Measurements from ENCODE around the gene PDZRN4. TPM values are rescaled to one million over a fixed set of nuclear protein-coding genes. Genes with fewer than 3 reads are reported as not detected.

PDZRN4 gene
- total and polyA plus RNA-seq, 2 of the 4 experiments (the other 2 are of a cell fraction), result not detected

DNA sequence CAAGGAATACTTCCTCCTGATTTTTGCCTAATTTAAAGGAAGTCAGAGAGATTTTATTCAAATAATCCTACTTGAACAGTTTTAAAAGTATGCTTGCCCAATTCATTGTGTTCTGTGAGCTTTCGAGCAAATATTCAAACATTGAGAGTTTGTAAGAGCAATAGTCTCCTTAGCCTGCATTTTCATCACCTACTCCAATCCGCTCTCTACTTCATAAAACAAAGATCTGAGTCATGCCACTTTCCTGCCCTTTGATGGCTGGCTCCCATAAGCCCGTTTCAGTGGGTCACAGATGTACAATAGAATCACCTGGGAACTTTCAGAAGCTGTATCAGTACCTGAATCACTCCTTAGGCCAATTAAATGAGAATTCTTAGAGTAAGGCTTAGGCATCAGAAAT is 319.2 kb downstream of the PDZRN4 start:
- Histone ChIP-seq H3K14ac (replicated peaks; ENCODE audit: low read depth, low read length) (no peak overlapping the region), H3K9ac (ENCODE audit: low read depth, low read length) (no peak overlapping the region), H3K27ac (ENCODE audit: insufficient read depth, low read length) (no peak overlapping the region), H3K18ac (ENCODE audit: low read depth, low read length) (no peak overlapping the region), H3K9me3 (ENCODE audit: control insufficient read depth, insufficient read depth, low read length) (no peaks in the 10 kb centered on the region), H4K5ac (ENCODE audit: low read depth, low read length) (no peak overlapping the region), H3K36me3 (ENCODE audit: control insufficient read depth, insufficient read depth, low read length) (no peaks in the 10 kb centered on the region), H3K4me1 (ENCODE audit: control insufficient read depth, insufficient read depth, low read length) (no peaks in the 10 kb centered on the region), H2BK120ac (ENCODE audit: low read depth, low read length) (no peak overlapping the region), H2BK5ac (ENCODE audit: low read depth, low read length, poor library complexity, severe bottlenecking) (no peak overlapping the region), H3K23ac (ENCODE audit: low read depth, low read length) (no peak overlapping the region), H3K56ac (ENCODE audit: extremely low read depth, insufficient read depth, low read length) (no peak overlapping the region), H2BK15ac (ENCODE audit: low read depth, low read length) (no peak overlapping the region), H2AK9ac (replicated peaks; ENCODE audit: low read depth, low read length, poor library complexity) (no peak overlapping the region), H3K4ac (ENCODE audit: low read depth, low read length) (no peak overlapping the region), H3K4me2 (ENCODE audit: low read depth, low read length) (no peak overlapping the region), H3K9me1 (ENCODE audit: insufficient read depth, low read length) (no peaks in the 10 kb centered on the region), H4K91ac (ENCODE audit: insufficient read depth, low read depth, low read length) (no peak overlapping the region), H3K79me1 (ENCODE audit: low read depth in 1 of 2, low read length in 2 of 2) (no peaks in the 10 kb centered on the region), H3K4me3 (ENCODE audit: insufficient read depth, low read depth, low read length) (no peak overlapping the region), H2AK5ac (ENCODE audit: low read depth, low read length) (no peak overlapping the region), H2BK20ac (ENCODE audit: low read depth, low read length) (no peak overlapping the region), H3K27me3 (ENCODE audit: control insufficient read depth, insufficient read depth, low read length) (no peaks in the 10 kb centered on the region; the same call in 1 of the 2 replicates), H4K8ac (ENCODE audit: low read depth in 2 of 2, low read length in 2 of 2) (no peak overlapping the region), H4K20me1 (ENCODE audit: insufficient read depth, low read length) (no peaks in the 10 kb centered on the region), H2AFZ (replicated peaks; ENCODE audit: low read length, poor library complexity) (no peak overlapping the region)
- CTCF ChIA-PET, result no interaction called here
- ATAC-seq (ENCODE audit: low read depth), result no peak
- in situ Hi-C loops (cut with MboI; ENCODE audit: low sequenced_read_pairs), result no loop called here
- DNase-seq, result no peak
- dilution Hi-C loops (cut with HindIII; ENCODE audit: low sequenced_read_pairs, unreplicated experiment), result no loop called here
- TF ChIP-seq MAZ (IDR thresholded peaks at IDR 0.05; ENCODE audit: borderline replicate concordance, low read depth, low read length) (no peak), NFE2L2 (IDR thresholded peaks at IDR 0.05; ENCODE audit: low read depth, low read length) (no peak), CHD1 (IDR thresholded peaks at IDR 0.05; ENCODE audit: low read depth, low read length) (no peak), SMC3 (IDR thresholded peaks at IDR 0.05; ENCODE audit: low read depth, low read length) (no peak), POLR2A (IDR thresholded peaks at IDR 0.05; ENCODE audit: low read depth, low read length) (no peak), RAD21 (IDR thresholded peaks at IDR 0.05; ENCODE audit: low read length) (no peak), CEBPB (IDR thresholded peaks at IDR 0.05; ENCODE audit: low read depth, low read length) (no peak), MAFK (IDR thresholded peaks at IDR 0.05; ENCODE audit: low read depth, low read length) (no peak), RCOR1 (IDR thresholded peaks at IDR 0.05; ENCODE audit: insufficient replicate concordance, low read length) (no peak), RFX5 (IDR thresholded peaks at IDR 0.05; ENCODE audit: low read depth, low read length) (no peak), FOS (IDR thresholded peaks at IDR 0.05; ENCODE audit: low read depth, low read length) (no peak), BHLHE40 (IDR thresholded peaks at IDR 0.05; ENCODE audit: low read depth, low read length) (no peak), MXI1 (IDR thresholded peaks at IDR 0.05; ENCODE audit: borderline replicate concordance, low read depth, low read length) (no peak), USF2 (IDR thresholded peaks at IDR 0.05; ENCODE audit: low read depth, low read length) (no peak)
- TF ChIP-seq, protein P1, sequence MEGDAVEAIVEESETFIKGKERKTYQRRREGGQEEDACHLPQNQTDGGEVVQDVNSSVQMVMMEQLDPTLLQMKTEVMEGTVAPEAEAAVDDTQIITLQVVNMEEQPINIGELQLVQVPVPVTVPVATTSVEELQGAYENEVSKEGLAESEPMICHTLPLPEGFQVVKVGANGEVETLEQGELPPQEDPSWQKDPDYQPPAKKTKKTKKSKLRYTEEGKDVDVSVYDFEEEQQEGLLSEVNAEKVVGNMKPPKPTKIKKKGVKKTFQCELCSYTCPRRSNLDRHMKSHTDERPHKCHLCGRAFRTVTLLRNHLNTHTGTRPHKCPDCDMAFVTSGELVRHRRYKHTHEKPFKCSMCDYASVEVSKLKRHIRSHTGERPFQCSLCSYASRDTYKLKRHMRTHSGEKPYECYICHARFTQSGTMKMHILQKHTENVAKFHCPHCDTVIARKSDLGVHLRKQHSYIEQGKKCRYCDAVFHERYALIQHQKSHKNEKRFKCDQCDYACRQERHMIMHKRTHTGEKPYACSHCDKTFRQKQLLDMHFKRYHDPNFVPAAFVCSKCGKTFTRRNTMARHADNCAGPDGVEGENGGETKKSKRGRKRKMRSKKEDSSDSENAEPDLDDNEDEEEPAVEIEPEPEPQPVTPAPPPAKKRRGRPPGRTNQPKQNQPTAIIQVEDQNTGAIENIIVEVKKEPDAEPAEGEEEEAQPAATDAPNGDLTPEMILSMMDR (conservative IDR thresholded peaks at IDR 0.05; ENCODE audit: low read depth, low read length), result no peak
- TF ChIP-seq, protein P2, sequence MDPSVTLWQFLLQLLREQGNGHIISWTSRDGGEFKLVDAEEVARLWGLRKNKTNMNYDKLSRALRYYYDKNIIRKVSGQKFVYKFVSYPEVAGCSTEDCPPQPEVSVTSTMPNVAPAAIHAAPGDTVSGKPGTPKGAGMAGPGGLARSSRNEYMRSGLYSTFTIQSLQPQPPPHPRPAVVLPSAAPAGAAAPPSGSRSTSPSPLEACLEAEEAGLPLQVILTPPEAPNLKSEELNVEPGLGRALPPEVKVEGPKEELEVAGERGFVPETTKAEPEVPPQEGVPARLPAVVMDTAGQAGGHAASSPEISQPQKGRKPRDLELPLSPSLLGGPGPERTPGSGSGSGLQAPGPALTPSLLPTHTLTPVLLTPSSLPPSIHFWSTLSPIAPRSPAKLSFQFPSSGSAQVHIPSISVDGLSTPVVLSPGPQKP (IDR thresholded peaks at IDR 0.05; ENCODE audit: borderline replicate concordance, low read depth, low read length), result no peak
- POLR2A ChIA-PET (ENCODE audit: unreplicated experiment), result no interaction called here
- no CpG with 5 or more reads among the region's 3 CpGs for WGBS, 2 experiments (ENCODE audit: extremely low coverage in 2 of 2, insufficient read length in 1 of 2)
- no TSS peak for BruUV-seq (replicated peaks)
- intact Hi-C loops (cut with micrococcal nuclease), result no loop called here

Measured in IMR-90 (cell line).